Liver (tissue), 3 donors: Measurements from ENCODE around the gene CCRL2.

ENCODE experiments used
- CTCF ChIP-seq: fragments of 150-350 bp; IDR thresholded peaks from 2 replicates; pipeline ENCODE4 v1.5.1; 2017; ENCODE audit warnings: improper control_type of control experiment, low read depth, low read length; ENCODE audit not compliant: missing input control
- EGR1 ChIP-seq, 2 donors: IDR thresholded peaks; 2 replicates each; pipeline ENCODE4 v1.6.1; 2016 to 2018; ENCODE audit warnings: antibody characterized with exemption in 2 of 2, low read depth in 2 of 2
- RAD21 ChIP-seq, 2 donors: IDR thresholded peaks; 2 replicates each; pipeline ENCODE4 v1.6.1; 2016; ENCODE audit warnings: antibody characterized with exemption in 2 of 2, mild to moderate bottlenecking in 2 of 2
- donor health status: healthy.
- donor health status: healthy.

- no peak for TF ChIP-seq CTCF
- no peak for TF ChIP-seq EGR1 (IDR thresholded peaks at IDR 0.05; ENCODE audit: low read depth in 2 of 2)
- no peak for TF ChIP-seq RAD21 (IDR thresholded peaks at IDR 0.05)
Observed at GRCh38 chr3:46440531-46441294, 33.7 kb downstream of the CCRL2 start.
